Heart left ventricle (tissue), 16 donors: ENCODE measurements around the gene YES1. TPM values are rescaled to one million over a fixed set of nuclear protein-coding genes. Genes with fewer than 3 reads are reported as not detected.

Experiments
- ATAC-seq, 4 donors: fragments of 200-7000 bp; cut with Tn5 transposase; one replicate each; pipeline ENCODE4 v1.9.1; 2020 to 2022; ENCODE audit warnings: moderate library complexity in 4 of 4, mild to moderate bottlenecking in 3 of 4, moderate number of reproducible peaks in 1 of 4
- DNase-seq, 5 donors: peaks; one replicate each; pipeline ENCODE4 v3.0.0-alpha.2; 2020
- H3K27ac ChIP-seq, 12 donors: fragments of 200-600 bp; sonication (generic) in 4 of 12; one replicate each; pipeline versions ENCODE4 v1.5.0 to v1.8.0; 2016 to 2022; ENCODE audit warnings: mild to moderate bottlenecking in 2 of 12
- H3K27me3 ChIP-seq, 9 donors: fragments of 200-600 bp; sonication (generic) in 2 of 9; one replicate each; pipeline versions ENCODE4 v1.5.1 to v1.8.0; 2016 to 2022; ENCODE audit warnings: mild to moderate bottlenecking in 3 of 9
- H3K36me3 ChIP-seq, 9 donors: fragments of 200-600 bp; sonication (generic) in 2 of 9; one replicate each; pipeline versions ENCODE4 v1.5.0 to v1.8.0; 2018 to 2022; ENCODE audit warnings: mild to moderate bottlenecking in 2 of 9
- H3K4me1 ChIP-seq, 12 donors: fragments of 200-600 bp; sonication (generic) in 4 of 12; one replicate each; pipeline versions ENCODE4 v1.5.0 to v1.8.0; 2016 to 2022; ENCODE audit warnings: mild to moderate bottlenecking in 3 of 12
- H3K4me3 ChIP-seq, 12 donors: fragments of 200-600 bp; sonication (generic) in 4 of 12; one replicate each; pipeline versions ENCODE4 v1.5.0 to v1.8.0; 2017 to 2022; ENCODE audit warnings: mild to moderate bottlenecking in 9 of 12, moderate library complexity in 4 of 12
- H3K9me3 ChIP-seq, 12 donors: fragments of 200-600 bp; sonication (generic) in 4 of 12; one replicate each; pipeline versions ENCODE4 v1.5.0 to v1.8.0; 2016 to 2022; ENCODE audit warnings: mild to moderate bottlenecking in 1 of 12
- POLR2A ChIP-seq, 2 donors: fragments of 450-650 bp; IDR thresholded peaks; one replicate each; pipeline ENCODE4 v1.6.1; 2017; ENCODE audit warnings: antibody characterized with exemption in 2 of 2, mild to moderate bottlenecking in 2 of 2, moderate library complexity in 2 of 2
- WGBS, 4 donors: extraction: QIAGEN DNeasy Blood & Tissue Kit in 2 of 4; methylation state at CpG; one replicate each; pipeline versions ENCODE4 v1.1.5 to v1.1.7; 2013 to 2018; 5-methylcytosine and 5-hydroxymethylcytosine counted together
- intact Hi-C, 10 donors: fragments of 100-400 bp; cut with DNase I; formaldehyde crosslinking; loops; one replicate each; pipeline versions ENCODE4 v1.11.1 to v1.14.2; 2022
- polyA plus RNA-seq, 2 donors: library from polyadenylated mRNA; stranded (reverse); fragments of 200-250 nt; gene quantifications; one replicate each; pipeline ENCODE4 v1.2.3, GENCODE V29; 2013
- total RNA-seq, 9 donors: library from RNA; depleted of rRNA in 2 of 9; stranded (reverse); fragments of >200 nt in 2 of 9; fragmentation: NEBNext Ultra II Directional in 3 of 9; extraction: Animal tissue kit (Norgen Biotek cat#: 25700) in 3 of 9; gene quantifications; one replicate each; pipeline versions ENCODE4 v1.1.0 to v1.2.4, GENCODE V29; 2016 to 2023
- TF ChIP-seq, protein P1 (sequence below), 12 donors: fragments of 200-600 bp; sonication (generic) in 4 of 12; IDR thresholded peaks; one replicate each; pipeline versions ENCODE4 v1.5.0 to v1.8.0; 2018 to 2022; ENCODE audit warnings: antibody characterized with exemption in 12 of 12, mild to moderate bottlenecking in 5 of 12
- donor health status: ischemic (EF 13 %, LVEDD 7.1; RV severe dilation, severe dysfunction).
- donor health status: healthy with polysubstance abuse.
- donor health status: DM: no; HTN: yes; CAD: no.
- donor health status: DM: no; HTN: no; CAD: no.
- donor health status: ischemic (EF 25% LVEDD 6.9; RV normal size, moderate dysfunction).
- donor health status: ischemic (EF 25% LVEDD 5.7; RV mildly dilated, moderate dysfunction).
- donor health status: healthy.
- donor health status: DM: yes; HTN: yes; CAD: no.
- donor health status: ischemic (EF 35%, LVEDD 5.7; RV mildly dilated, moderate dysfunction).
- donor health status: nonischemic (EF 11% LVEDD 7.7; RV severe dilation, severe dysfunction).
- donor health status: DM: yes; HTN: yes; CAD: no.
- donor health status: PGD.
- donor health status: ischemic (EF 29% LVEDD 5.4; RV normal size, mild dysfunction).
- donor health status: nonischemic (EF 23%, LVEDD 6.1; RV moderate dilation, normal function).

YES1 gene
- total and polyA plus RNA-seq, 11 donors = 7.1 to 50.2 (median 23.5) TPM

DNA sequence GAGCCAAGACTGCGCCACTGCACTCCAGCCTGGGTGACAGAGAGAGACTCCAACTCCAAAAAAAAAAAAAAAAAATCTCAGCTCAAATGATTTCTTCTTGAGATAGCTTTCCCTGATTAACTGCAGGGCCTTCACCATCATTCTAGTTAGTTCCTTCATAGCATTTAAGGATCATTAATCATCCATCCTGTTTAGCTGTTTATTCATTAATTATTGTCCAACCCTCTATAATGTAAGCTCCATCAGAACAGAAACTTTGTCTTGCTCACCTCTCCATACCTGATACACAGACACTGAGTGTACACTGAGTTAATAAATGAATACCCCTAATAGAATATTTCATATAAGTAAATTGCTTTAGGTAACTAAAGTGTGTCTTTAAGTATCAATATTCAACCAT, 57.4 kb downstream of the YES1 start:
- Histone ChIP-seq H3K9me3 (no peaks in the 10 kb centered on the region), H3K36me3 (peaks cover 0 to 60% (median 21%) of the 10 kb centered on the region in 9 donors), H3K4me1 (no peaks in the 10 kb centered on the region), H3K27ac (no peak overlapping the region), H3K4me3 (no peak overlapping the region), H3K27me3 (no peaks in the 10 kb centered on the region)
- whole genome bisulfite sequencing, 4 donors = 93 to 97% (median 95%) methylated on average over 1 of the region's 1 CpG
- DNase-seq = no peak
- intact Hi-C loops = loop anchor here in 2 of 10 donors (5.0 kb wide), 2 partner anchors 53 to 63 kb away; no protein-coding TSS in a partner anchor
- ATAC-seq = no peak
- TF ChIP-seq, protein P1, sequence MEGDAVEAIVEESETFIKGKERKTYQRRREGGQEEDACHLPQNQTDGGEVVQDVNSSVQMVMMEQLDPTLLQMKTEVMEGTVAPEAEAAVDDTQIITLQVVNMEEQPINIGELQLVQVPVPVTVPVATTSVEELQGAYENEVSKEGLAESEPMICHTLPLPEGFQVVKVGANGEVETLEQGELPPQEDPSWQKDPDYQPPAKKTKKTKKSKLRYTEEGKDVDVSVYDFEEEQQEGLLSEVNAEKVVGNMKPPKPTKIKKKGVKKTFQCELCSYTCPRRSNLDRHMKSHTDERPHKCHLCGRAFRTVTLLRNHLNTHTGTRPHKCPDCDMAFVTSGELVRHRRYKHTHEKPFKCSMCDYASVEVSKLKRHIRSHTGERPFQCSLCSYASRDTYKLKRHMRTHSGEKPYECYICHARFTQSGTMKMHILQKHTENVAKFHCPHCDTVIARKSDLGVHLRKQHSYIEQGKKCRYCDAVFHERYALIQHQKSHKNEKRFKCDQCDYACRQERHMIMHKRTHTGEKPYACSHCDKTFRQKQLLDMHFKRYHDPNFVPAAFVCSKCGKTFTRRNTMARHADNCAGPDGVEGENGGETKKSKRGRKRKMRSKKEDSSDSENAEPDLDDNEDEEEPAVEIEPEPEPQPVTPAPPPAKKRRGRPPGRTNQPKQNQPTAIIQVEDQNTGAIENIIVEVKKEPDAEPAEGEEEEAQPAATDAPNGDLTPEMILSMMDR (IDR thresholded peaks at IDR 0.05) = no peak
- TF ChIP-seq POLR2A (IDR thresholded peaks at IDR 0.05) = no peak

DNA sequence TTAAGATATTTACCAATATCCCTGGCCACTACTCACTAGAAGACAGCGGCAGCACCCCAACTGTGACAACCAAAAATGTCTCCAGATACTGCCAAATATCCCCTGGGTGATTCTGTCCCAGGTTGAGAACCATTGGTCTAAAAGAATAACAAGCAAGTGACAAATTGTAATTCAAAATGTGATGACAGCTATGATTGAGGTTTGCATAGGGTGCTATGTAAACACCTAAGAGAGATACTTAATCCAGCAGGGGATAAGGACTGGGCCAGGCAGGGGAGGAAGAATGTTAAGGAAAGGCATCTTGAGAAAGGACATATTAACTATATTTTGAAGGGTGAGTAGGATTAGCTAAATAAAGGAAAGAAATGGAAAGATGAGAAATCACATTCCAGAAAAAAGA, 61.6 kb downstream of the YES1 start:
- no peak for DNase-seq
- Histone ChIP-seq H3K27me3 (no peaks in the 10 kb centered on the region), H3K27ac (no peak overlapping the region), H3K36me3 (peaks cover 0 to 88% (median 52%) of the 10 kb centered on the region in 9 donors), H3K4me1 (no peaks in the 10 kb centered on the region), H3K4me3 (no peak overlapping the region), H3K9me3 (no peaks in the 10 kb centered on the region)
- TF ChIP-seq, protein P1 (IDR thresholded peaks at IDR 0.05) = no peak
- TF ChIP-seq POLR2A (IDR thresholded peaks at IDR 0.05) = no peak
- intact Hi-C loops = loop anchor here in 2 of 10 donors (5.0 kb wide), 2 partner anchors 57 to 67 kb away; no protein-coding TSS in a partner anchor
- no peak for ATAC-seq
- WGBS, 4 donors = 90 to 99% (median 93%) methylated on average over 1 of the region's 1 CpG

DNA sequence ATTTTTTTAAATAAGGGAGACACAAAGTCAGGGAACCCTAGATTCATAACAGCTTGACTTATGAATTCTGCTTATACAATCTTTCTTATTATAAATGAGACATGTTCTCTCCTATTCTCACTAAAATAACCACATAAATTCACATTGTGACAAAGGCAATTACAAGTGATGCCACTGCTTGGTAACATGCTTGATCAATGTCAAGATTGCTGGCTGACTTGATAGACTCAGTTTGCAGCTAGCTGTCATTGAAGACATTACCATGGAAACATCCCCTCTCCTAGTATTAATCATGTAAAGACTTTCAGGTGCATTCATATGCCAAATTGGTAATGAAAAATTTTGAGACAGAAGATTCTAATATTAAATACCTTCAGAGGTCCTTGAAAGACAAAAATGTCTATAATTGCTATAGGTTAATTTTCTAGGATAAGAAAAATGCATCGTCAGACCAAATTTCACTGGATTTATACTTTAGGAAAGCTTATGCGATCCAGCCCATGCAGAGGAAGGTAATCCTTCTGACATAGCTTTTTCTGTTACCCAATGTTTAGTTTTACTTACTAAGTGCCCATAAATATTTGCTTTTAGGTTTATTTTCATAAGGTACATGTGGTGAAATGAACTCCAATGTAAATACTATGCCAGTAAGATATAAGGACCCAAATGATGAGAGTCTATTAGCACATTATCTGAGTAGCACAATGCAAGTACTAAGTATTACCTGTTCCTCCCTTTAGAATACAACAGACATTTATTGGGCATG, 67.0 kb downstream of the YES1 start:
- WGBS, 4 donors = 95 to 98% (median 96%) methylated on average over 2 of the region's 2 CpGs
- H3K4me3 ChIP-seq = no peak overlapping the region
- intact Hi-C loops = loop anchor here in 3 of 10 donors (5.0 to 10.0 kb wide), 4 partner anchors 72 to 460 kb away; no protein-coding TSS in a partner anchor
- H3K9me3 ChIP-seq = no peaks in the 10 kb centered on the region
- peaks cover 0 to 4% (median 0%) of the 10 kb centered on the region in 12 donors for H3K4me1 ChIP-seq
- H3K36me3 ChIP-seq = peaks cover 0 to 83% (median 42%) of the 10 kb centered on the region in 9 donors
- ATAC-seq (no peak), DNase-seq (no peak)
- H3K27me3 ChIP-seq = no peaks in the 10 kb centered on the region
- H3K27ac ChIP-seq = no peak overlapping the region
- TF ChIP-seq POLR2A (IDR thresholded peaks at IDR 0.05) = no peak
- TF ChIP-seq, protein P1 (IDR thresholded peaks at IDR 0.05) = no peak

DNA sequence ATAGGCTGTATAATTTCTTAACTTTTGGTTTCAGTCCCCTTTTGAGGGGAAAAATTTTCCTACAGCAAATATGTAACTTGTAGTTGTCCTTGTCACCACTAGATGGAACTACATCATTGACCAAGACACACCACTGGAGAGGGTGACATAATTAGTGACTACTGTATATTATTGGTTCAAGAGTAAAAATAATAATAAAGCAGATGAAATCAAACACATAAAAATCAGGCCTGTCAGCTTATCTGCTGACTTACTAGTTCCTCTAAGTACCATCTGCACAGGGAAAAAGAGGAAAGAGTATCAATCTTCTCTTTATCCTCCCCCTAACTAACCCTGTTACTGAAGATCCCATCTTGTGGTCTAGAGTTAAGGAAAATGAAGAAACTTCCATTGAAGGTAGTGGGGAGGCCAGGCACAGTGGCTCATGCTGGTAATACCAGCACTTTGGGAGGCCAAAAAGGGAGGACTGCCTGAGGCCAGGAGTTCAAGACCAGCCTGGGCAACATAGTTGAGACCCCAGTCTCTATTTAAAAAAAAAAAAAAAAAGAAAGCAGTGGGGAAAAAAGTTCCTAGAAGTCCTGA, 70.0 kb downstream of the YES1 start:
- H3K36me3 ChIP-seq = peaks cover 0 to 92% (median 50%) of the 10 kb centered on the region in 9 donors
- intact Hi-C loops = loop anchor here (1.0 to 10.0 kb wide), 7 partner anchors 75 to 457 kb away; no protein-coding TSS in a partner anchor
- no peak for TF ChIP-seq POLR2A (IDR thresholded peaks at IDR 0.05)
- TF ChIP-seq, protein P1 (IDR thresholded peaks at IDR 0.05) = peak; percentile 73 to 86 (median 79)

More for the DNA sequence above, 70.0 kb downstream of the YES1 start:
- H3K9me3 ChIP-seq = no peaks in the 10 kb centered on the region
- no peak overlapping the region for H3K4me3 ChIP-seq
- peak overlapping the region in 1 of 12 donors; percentile 9 for H3K27ac ChIP-seq
- DNase-seq (no peak), ATAC-seq (peak; percentile 20 to 82 (median 74))
- peaks cover 0 to 4% (median 0%) of the 10 kb centered on the region in 12 donors for H3K4me1 ChIP-seq
- no peaks in the 10 kb centered on the region for H3K27me3 ChIP-seq
